GM23338 (cell line): Measurements from ENCODE around the gene FNDC3B. TPM values are rescaled to one million over a fixed set of nuclear protein-coding genes. Genes with fewer than 3 reads are reported as not detected.

Source experiments
- ATAC-seq: fragments of 200-7000 bp; cut with Tn5 transposase; 3 replicates; pipeline ENCODE4 v1.9.1; 2020
- DNase-seq: peaks from one replicate; pipeline ENCODE4 v3.0.0-alpha.2; 2015; ENCODE audit warnings: low spot score
- H2AFZ ChIP-seq: fragments of 200-600 bp; sonication (generic); 2 replicates; pipeline ENCODE4 v1.8.0; 2016; ENCODE audit warnings: antibody characterized with exemption, mild to moderate bottlenecking, moderate library complexity
- H3F3A ChIP-seq: fragments of 200-600 bp; sonication (generic); replicated peaks from 2 replicates; pipeline ENCODE4 v1.8.0; 2017; ENCODE audit warnings: antibody characterized with exemption, mixed run types, low read depth
- H3K27ac ChIP-seq: fragments of 200-600 bp; sonication (generic); 2 replicates; pipeline ENCODE4 v1.6.1; 2016; ENCODE audit warnings: low read depth
- H3K27me3 ChIP-seq: fragments of 200-600 bp; sonication (generic); 2 replicates; pipeline ENCODE4 v1.8.0; 2016; ENCODE audit warnings: mild to moderate bottlenecking, mixed run types, moderate library complexity; ENCODE audit not compliant: insufficient read depth
- H3K36me3 ChIP-seq: fragments of 200-600 bp; sonication (generic); 2 replicates; pipeline ENCODE4 v1.8.0; 2016; ENCODE audit warnings: mild to moderate bottlenecking; ENCODE audit not compliant: insufficient read depth
- H3K4me1 ChIP-seq: fragments of 200-600 bp; sonication (generic); 2 replicates; pipeline ENCODE4 v1.8.0; 2016; ENCODE audit warnings: mild to moderate bottlenecking, moderate library complexity; ENCODE audit not compliant: insufficient read depth
- H3K4me2 ChIP-seq: fragments of 200-600 bp; sonication (generic); 2 replicates; pipeline ENCODE4 v1.7.1; 2017; ENCODE audit warnings: mixed run types
- H3K4me3 ChIP-seq: fragments of 200-600 bp; sonication (generic); 2 replicates; pipeline ENCODE4 v1.6.1; 2016; ENCODE audit warnings: mixed run types
- H3K79me2 ChIP-seq: fragments of 200-600 bp; sonication (generic); replicated peaks from 2 replicates; pipeline ENCODE4 v1.8.0; 2017; ENCODE audit warnings: mild to moderate bottlenecking; ENCODE audit not compliant: insufficient read depth
- H3K9me2 ChIP-seq: fragments of 200-600 bp; sonication (generic); 2 replicates; pipeline ENCODE4 v1.8.0; 2017; ENCODE audit not compliant: insufficient read depth
- H4K20me1 ChIP-seq: fragments of 200-600 bp; sonication (generic); replicated peaks from 2 replicates; pipeline ENCODE4 v1.8.0; 2017; ENCODE audit warnings: mild to moderate bottlenecking; ENCODE audit not compliant: insufficient read depth
- H3K27ac Mint-ChIP-seq: 2 replicates; pipeline ENCODE4 v1.8.0; 2020; ENCODE audit warnings: inconsistent platforms, mild to moderate bottlenecking, moderate library complexity, mixed read lengths
- H3K27me3 Mint-ChIP-seq: 3 replicates; pipeline ENCODE4 v1.8.0; 2022; ENCODE audit warnings: low read depth, mild to moderate bottlenecking, moderate library complexity, mixed read lengths, inconsistent platforms; ENCODE audit not compliant: insufficient read depth, poor library complexity
- H3K36me3 Mint-ChIP-seq: 3 replicates; pipeline ENCODE4 v1.8.0; 2021; ENCODE audit warnings: low read depth, mild to moderate bottlenecking, inconsistent platforms, moderate library complexity, mixed read lengths
- H3K4me1 Mint-ChIP-seq: 3 replicates; pipeline ENCODE4 v1.8.0; 2020; ENCODE audit warnings: mild to moderate bottlenecking, inconsistent platforms, mixed read lengths
- H3K4me3 Mint-ChIP-seq: 3 replicates; pipeline ENCODE4 v1.8.0; 2021; ENCODE audit warnings: moderate library complexity, mild to moderate bottlenecking, inconsistent platforms, mixed read lengths
- H3K9me3 Mint-ChIP-seq: 3 replicates; pipeline ENCODE4 v1.8.0; 2020; ENCODE audit warnings: moderate library complexity, mild to moderate bottlenecking, inconsistent platforms, mixed read lengths
- CREB1 ChIP-seq: fragments of 250-450 bp; sonication (Bioruptor Pico); IDR thresholded peaks from 2 replicates; pipeline ENCODE4 v1.5.0; 2020; ENCODE audit warnings: low read depth, mild to moderate bottlenecking, moderate library complexity
- CTCF ChIP-seq, 2 experiments: fragments of 200-600 bp in 1 of 2; sonication (generic) in 1 of 2; conservative IDR thresholded peaks; 2 replicates each; pipeline versions ENCODE4 v1.5.1 to v1.6.1; 2016 to 2017; ENCODE audit warnings: antibody characterized with exemption in 2 of 2, low read depth in 2 of 2, mild to moderate bottlenecking in 2 of 2, moderate library complexity in 1 of 2
- ETS1 ChIP-seq: IDR thresholded peaks from 2 replicates; pipeline ENCODE4 v1.6.1; 2016; ENCODE audit warnings: antibody characterized with exemption
- EZH2 ChIP-seq: fragments of 200-600 bp; sonication (generic); IDR thresholded peaks from one replicate; pipeline ENCODE4 v1.8.0; 2017; ENCODE audit warnings: antibody characterized with exemption, mild to moderate bottlenecking, low read depth; ENCODE audit not compliant: unreplicated experiment
- EZH2phosphoT487 ChIP-seq: fragments of 200-600 bp; sonication (generic); IDR thresholded peaks from one replicate; pipeline ENCODE4 v1.8.1; 2018; ENCODE audit warnings: antibody characterized with exemption; ENCODE audit not compliant: unreplicated experiment
- JUNB ChIP-seq: IDR thresholded peaks from one replicate; pipeline ENCODE4 v1.6.1; 2016; ENCODE audit warnings: antibody characterized with exemption; ENCODE audit not compliant: unreplicated experiment
- NANOG ChIP-seq: IDR thresholded peaks from 2 replicates; pipeline ENCODE4 v1.6.1; 2016; ENCODE audit warnings: antibody characterized with exemption, borderline replicate concordance
- POLR2AphosphoS5 ChIP-seq: IDR thresholded peaks from 2 replicates; pipeline ENCODE4 v1.6.1; 2016; ENCODE audit warnings: antibody characterized with exemption, low read depth
- REST ChIP-seq: IDR thresholded peaks from one replicate; pipeline ENCODE4 v1.6.1; 2018; ENCODE audit warnings: antibody characterized with exemption; ENCODE audit not compliant: unreplicated experiment
- STAT1 ChIP-seq: IDR thresholded peaks from one replicate; pipeline ENCODE4 v1.6.1; 2016; ENCODE audit warnings: antibody characterized with exemption; ENCODE audit not compliant: unreplicated experiment
- ZNF114 ChIP-seq: fragments of 250-450 bp; sonication (Bioruptor Pico); IDR thresholded peaks from 2 replicates; pipeline ENCODE4 v1.5.0; 2020; ENCODE audit warnings: mild to moderate bottlenecking, moderate library complexity
- ZNF331 ChIP-seq: fragments of 250-450 bp; sonication (Bioruptor Pico); IDR thresholded peaks from 2 replicates; pipeline ENCODE4 v1.5.0; 2020; ENCODE audit warnings: low read depth, mild to moderate bottlenecking, moderate library complexity
- ZNF462 ChIP-seq: fragments of 250-450 bp; sonication (Bioruptor Pico); IDR thresholded peaks from 2 replicates; pipeline ENCODE4 v1.5.0; 2020; ENCODE audit warnings: mild to moderate bottlenecking, moderate library complexity
- polyA plus RNA-seq: library from polyadenylated mRNA; unstranded; fragments of >200 nt; fragmentation: Nextera tagmentation; extraction: Ambion mirVana; gene quantifications from 2 replicates; pipeline ENCODE4 v1.2.1, GENCODE V29; 2016
- total RNA-seq: library from RNA; depleted of rRNA; stranded (reverse); fragments of >200 nt; shearing (Covaris generic); gene quantifications from 2 replicates; pipeline ENCODE4 v1.2.3, GENCODE V29; 2014

The FNDC3B gene
- total and polyA plus RNA-seq, 2 experiments from 2014 or later: 19.1 to 55.4 TPM

- H3K36me3 Mint-ChIP-seq: peaks cover 12% of the 10 kb centered on the region; the same call in 1 of the 3 replicates
- no peaks in the 10 kb centered on the region for H3K27me3 Mint-ChIP-seq
- ATAC-seq: no peak
- H3K9me3 Mint-ChIP-seq: no peaks in the 10 kb centered on the region
- no peak overlapping the region for H3K27ac ChIP-seq
- TF ChIP-seq ZNF462 (CRISPR knock-in tag): no peak
- no peak for TF ChIP-seq POLR2AphosphoS5
- TF ChIP-seq JUNB: no peak
- no peak for TF ChIP-seq ZNF331 (CRISPR knock-in tag)
- no peak for TF ChIP-seq STAT1
- no peak for TF ChIP-seq CREB1
- TF ChIP-seq NANOG: no peak
- no peak for TF ChIP-seq ZNF114
- no peak for TF ChIP-seq REST
- TF ChIP-seq CTCF (conservative IDR thresholded peaks at IDR 0.05; ENCODE audit: low read depth in 2 of 2): no peak
- TF ChIP-seq EZH2phosphoT487: no peak
- TF ChIP-seq ETS1: no peak
- TF ChIP-seq EZH2: no peak
- no peaks in the 10 kb centered on the region for H4K20me1 ChIP-seq
- no peaks in the 10 kb centered on the region for H3K36me3 ChIP-seq
- no peaks in the 10 kb centered on the region for H3F3A ChIP-seq
- no peaks in the 10 kb centered on the region for H3K27me3 ChIP-seq
- no peaks in the 10 kb centered on the region for H3K79me2 ChIP-seq
- no peaks in the 10 kb centered on the region for H3K9me2 ChIP-seq
- no peak for DNase-seq
- no peak overlapping the region for H3K4me3 ChIP-seq
- H3K4me2 ChIP-seq: no peak overlapping the region
- no peak overlapping the region for H3K27ac Mint-ChIP-seq
- peaks cover under 1% of the 10 kb centered on the region; the same call in 1 of the 2 replicates for H3K4me1 ChIP-seq
- H3K4me3 Mint-ChIP-seq: no peak overlapping the region
- no peak overlapping the region for H2AFZ ChIP-seq
- peaks cover 15% of the 10 kb centered on the region; the same call in 2 of the 3 replicates for H3K4me1 Mint-ChIP-seq
These were observed 331.0 kb downstream of the FNDC3B start for GRCh38 chr3:172370419-172370818.
